NCI-H510A (cell line): Measurements from ENCODE around the gene UGT1A9.
A peak's percentile ranks its signal among the peaks of the same experiment; 100 is the strongest.
"Not testable (repeated sequence)": the region's sequence is repeated elsewhere in the genome, so short reads cannot be mapped to it uniquely, and the experiment has no call there.

Experiments used
- DNase-seq: peaks from one replicate; lab custom pipeline; 2025; lab: John Stamatoyannopoulos, UW

Gene UGT1A9

GRCh38 chr2:233711312-233712008 lies 39.8 kb downstream of the UGT1A9 start:
- DNase-seq = peak; percentile 70

GRCh38 chr2:233712611-233713261 lies 41.0 kb downstream of the UGT1A9 start, which contains the start of gene UGT1A5:
TSS of gene UGT1A5 (plus strand) at chr2:233712907. CDS start at chr2:233712992, 85 bp downstream.
- DNase-seq = no peak

- no peak for DNase-seq
These were observed 41.5 kb downstream of the UGT1A9 start for GRCh38 chr2:233713262-233713615.

GRCh38 chr2:233714121-233714520 lies 42.4 kb downstream of the UGT1A9 start:
- no peak for DNase-seq

GRCh38 chr2:233718552-233718951 lies 46.9 kb downstream of the UGT1A9 start, which contains the start of gene UGT1A4:
TSS of gene UGT1A4 (plus strand) at chr2:233718736. CDS start at chr2:233718821, 85 bp downstream.
- DNase-seq = no peak

- no peak for DNase-seq
These were observed 57.1 kb downstream of the UGT1A9 start, which contains the start of gene UGT1A3 for GRCh38 chr2:233728723-233729301. TSS of gene UGT1A3 (plus strand) at chr2:233729042. CDS start at chr2:233729127, 85 bp downstream.

- DNase-seq = not testable (repeated sequence)
These were observed 65.4 kb downstream of the UGT1A9 start for GRCh38 chr2:233736868-233737653.

GRCh38 chr2:233740870-233741269 lies 69.2 kb downstream of the UGT1A9 start:
- DNase-seq = no peak

GRCh38 chr2:233743464-233744259 lies 72.0 kb downstream of the UGT1A9 start:
- no peak for DNase-seq

- no peak for DNase-seq
These were observed 73.5 kb downstream of the UGT1A9 start for GRCh38 chr2:233745073-233745755.

- DNase-seq = not testable (repeated sequence)
These were observed 74.1 kb downstream of the UGT1A9 start for GRCh38 chr2:233745838-233746237.

GRCh38 chr2:233746475-233747282 lies 75.0 kb downstream of the UGT1A9 start:
- DNase-seq = no peak

GRCh38 chr2:233747283-233747544 lies 75.5 kb downstream of the UGT1A9 start:
- DNase-seq = no peak

- DNase-seq = not testable (repeated sequence)
These were observed 79.0 kb downstream of the UGT1A9 start for GRCh38 chr2:233750689-233751088.

GRCh38 chr2:233751212-233752009 lies 79.7 kb downstream of the UGT1A9 start:
- DNase-seq = not testable (repeated sequence)

- DNase-seq = no peak
These were observed 83.3 kb downstream of the UGT1A9 start for GRCh38 chr2:233754872-233755611.

- no peak for DNase-seq
These were observed 84.9 kb downstream of the UGT1A9 start for GRCh38 chr2:233756429-233757081.

GRCh38 chr2:233758141-233758540 lies 86.4 kb downstream of the UGT1A9 start:
- no peak for DNase-seq
